Mesenchymal stem cell (in vitro differentiated cells and primary cell): ENCODE results near the gene CHST15.

ENCODE experiments used
- DNase-seq: peaks from one replicate; pipeline ENCODE4 v3.0.0-alpha.2; 2013
- H2AFZ ChIP-seq: one replicate; pipeline ENCODE4 v1.6.1; 2013; ENCODE audit warnings: low read depth, mild to moderate bottlenecking, control low read depth, inconsistent platforms, low read length, moderate library complexity
- H2AK5ac ChIP-seq: 2 replicates; pipeline ENCODE4 v1.6.1; 2013; ENCODE audit warnings: low read length, moderate library complexity, mild to moderate bottlenecking, inconsistent platforms; ENCODE audit not compliant: severe bottlenecking
- H2BK120ac ChIP-seq: one replicate; pipeline ENCODE4 v1.6.1; 2013; ENCODE audit warnings: low read depth, mild to moderate bottlenecking, inconsistent platforms, low read length, moderate library complexity
- H2BK12ac ChIP-seq, 2 experiments: one replicate each; pipeline ENCODE4 v1.6.1; 2013; ENCODE audit warnings: inconsistent platforms in 2 of 2, low read length in 2 of 2, mild to moderate bottlenecking in 2 of 2, moderate library complexity in 2 of 2, control low read depth in 1 of 2
- H2BK15ac ChIP-seq: one replicate; pipeline ENCODE4 v1.6.1; 2013; ENCODE audit warnings: mild to moderate bottlenecking, low read depth, inconsistent platforms; ENCODE audit not compliant: poor library complexity, severe bottlenecking
- H2BK5ac ChIP-seq: 2 replicates; pipeline ENCODE4 v1.6.1; 2013; ENCODE audit warnings: low read depth, mild to moderate bottlenecking, low read length, control low read depth, inconsistent platforms; ENCODE audit not compliant: poor library complexity, severe bottlenecking
- H3K14ac ChIP-seq, 2 experiments: one replicate each; pipeline ENCODE4 v1.6.1; 2013; ENCODE audit warnings: inconsistent platforms in 2 of 2, low read length in 2 of 2, control low read depth in 1 of 2, mild to moderate bottlenecking in 1 of 2, moderate library complexity in 1 of 2
- H3K18ac ChIP-seq, 2 experiments: one replicate each; pipeline ENCODE4 v1.6.1; 2013; ENCODE audit warnings: inconsistent platforms in 2 of 2, low read length in 2 of 2, control low read depth in 1 of 2, low read depth in 1 of 2, mild to moderate bottlenecking in 1 of 2
- H3K23ac ChIP-seq, 2 experiments: one replicate each; pipeline ENCODE4 v1.6.1; 2013; ENCODE audit warnings: inconsistent platforms in 2 of 2, low read length in 2 of 2, mild to moderate bottlenecking in 2 of 2, moderate library complexity in 2 of 2, control low read depth in 1 of 2
- H3K27ac ChIP-seq: 2 replicates; pipeline ENCODE4 v1.5.1; 2013; ENCODE audit warnings: mild to moderate bottlenecking, moderate library complexity, low read length, control low read depth, inconsistent platforms; ENCODE audit not compliant: poor library complexity, severe bottlenecking
- H3K27me3 ChIP-seq, 2 experiments: 2 replicates each; pipeline versions ENCODE4 v1.6.1 to v1.7.0; 2013; ENCODE audit warnings: low read length in 2 of 2, mild to moderate bottlenecking in 2 of 2, moderate library complexity in 2 of 2, control low read depth in 1 of 2, inconsistent platforms in 1 of 2; ENCODE audit not compliant: control insufficient read depth in 1 of 2, insufficient read depth in 1 of 2
- H3K36me3 ChIP-seq, 2 experiments: 2 replicates each; pipeline versions ENCODE4 v1.6.1 to v1.7.0; 2013; ENCODE audit warnings: low read length in 2 of 2, control low read depth in 1 of 2, inconsistent platforms in 1 of 2, low read depth in 1 of 2, mild to moderate bottlenecking in 1 of 2; ENCODE audit not compliant: insufficient read depth in 2 of 2, control insufficient read depth in 1 of 2
- H3K4ac ChIP-seq, 2 experiments: one replicate each; pipeline ENCODE4 v1.6.1; 2013; ENCODE audit warnings: inconsistent platforms in 2 of 2, low read length in 2 of 2, mild to moderate bottlenecking in 2 of 2, moderate library complexity in 2 of 2, control low read depth in 1 of 2, low read depth in 1 of 2
- H3K4me1 ChIP-seq: 2 replicates; pipeline ENCODE4 v1.6.1; 2013; ENCODE audit warnings: low read depth, low read length, control low read depth; ENCODE audit not compliant: control insufficient read depth, insufficient read depth
- H3K4me2 ChIP-seq: 2 replicates; pipeline ENCODE4 v1.6.1; 2013; ENCODE audit warnings: low read length, mild to moderate bottlenecking, inconsistent platforms; ENCODE audit not compliant: poor library complexity, severe bottlenecking
- H3K4me3 ChIP-seq, 2 experiments: 2 replicates each; pipeline versions ENCODE4 v1.5.1 to v1.7.0; 2013; ENCODE audit warnings: low read length in 2 of 2, mild to moderate bottlenecking in 2 of 2, control low read depth in 1 of 2, low read depth in 1 of 2; ENCODE audit not compliant: insufficient read depth in 1 of 2
- H3K79me1 ChIP-seq: replicated peaks from 2 replicates; pipeline ENCODE4 v1.6.1; 2013; ENCODE audit warnings: mild to moderate bottlenecking, control low read depth, low read length, inconsistent platforms; ENCODE audit not compliant: poor library complexity, severe bottlenecking
- H3K9ac ChIP-seq: 2 replicates; pipeline ENCODE4 v1.7.0; 2013; ENCODE audit warnings: mild to moderate bottlenecking, low read length, moderate library complexity
- H3K9me3 ChIP-seq: 2 replicates; pipeline ENCODE4 v1.7.0; 2013; ENCODE audit warnings: mild to moderate bottlenecking, low read length; ENCODE audit not compliant: control insufficient read depth
- H4K8ac ChIP-seq: one replicate; pipeline ENCODE4 v1.6.1; 2013; ENCODE audit warnings: inconsistent platforms, mild to moderate bottlenecking, low read length, moderate library complexity
- H4K91ac ChIP-seq: one replicate; pipeline ENCODE4 v1.6.1; 2013; ENCODE audit warnings: mild to moderate bottlenecking, low read length, inconsistent platforms
- WGBS: methylation state at CpG from one replicate; pipeline ENCODE4 v1.1.7; 2013; ENCODE audit warnings: mixed read lengths; 5-methylcytosine and 5-hydroxymethylcytosine counted together

The CHST15 gene

GRCh38 chr10:124002391-124003069 lies 90.9 kb downstream of the CHST15 start:
- Histone ChIP-seq H3K4me2 (no peak overlapping the region), H3K23ac (no peak overlapping the region), H3K14ac (no peak overlapping the region)

GRCh38 chr10:124001391-124002148 lies 91.8 kb downstream of the CHST15 start:
- Histone ChIP-seq H4K8ac (no peak overlapping the region), H3K79me1 (peaks cover 15% of the 10 kb centered on the region), H3K36me3 (peaks cover 0 to 33% of the 10 kb centered on the region in 2 experiments), H3K18ac (no peak overlapping the region), H4K91ac (peak overlapping the region; percentile 16), H3K23ac (no peak overlapping the region), H3K4me1 (peaks cover 24% of the 10 kb centered on the region), H3K4ac (no peak overlapping the region), H2AFZ (no peak overlapping the region), H2BK15ac (peak overlapping the region; percentile 20), H3K4me3 (no peak overlapping the region), H3K4me2 (no peak overlapping the region), H2BK5ac (no peak overlapping the region), H2AK5ac (no peak overlapping the region), H2BK12ac (peak overlapping the region in 1 of 2 experiments; percentile 54), H2BK120ac (no peak overlapping the region), H3K14ac (no peak overlapping the region), H3K27ac (no peak overlapping the region), H3K9ac (no peak overlapping the region), H3K9me3 (no peaks in the 10 kb centered on the region), H3K27me3 (no peaks in the 10 kb centered on the region)
- DNase-seq, result no peak
- 92% methylated on average over 20 of the region's 22 CpGs for WGBS

More at GRCh38 chr10:124002391-124003069, 90.9 kb downstream of the CHST15 start:
- Histone ChIP-seq H4K8ac (no peak overlapping the region), H4K91ac (no peak overlapping the region), H3K9me3 (no peaks in the 10 kb centered on the region), H2BK5ac (no peak overlapping the region), H3K27me3 (no peaks in the 10 kb centered on the region), H3K4ac (no peak overlapping the region), H2AFZ (no peak overlapping the region), H3K9ac (no peak overlapping the region), H2BK120ac (no peak overlapping the region), H3K27ac (no peak overlapping the region), H2BK12ac (no peak overlapping the region), H3K4me1 (peaks cover 24% of the 10 kb centered on the region), H3K18ac (no peak overlapping the region), H2AK5ac (peak overlapping the region; percentile 26), H2BK15ac (peak overlapping the region; percentile 0), H3K4me3 (no peak overlapping the region), H3K36me3 (peaks cover 4 to 43% of the 10 kb centered on the region in 2 experiments), H3K79me1 (peaks cover 20% of the 10 kb centered on the region)
- WGBS, result 80% methylated on average over 6 of the region's 6 CpGs
- DNase-seq, result no peak

GRCh38 chr10:124000792-124001201 lies 92.6 kb downstream of the CHST15 start:
- WGBS, result 82% methylated on average over 7 of the region's 8 CpGs

GRCh38 chr10:123999956-124000615 lies 93.3 kb downstream of the CHST15 start:
- H3K27ac ChIP-seq, result no peak overlapping the region
- no peak overlapping the region for H2AFZ ChIP-seq
- no peak overlapping the region for H3K9ac ChIP-seq
- no peak overlapping the region for H3K14ac ChIP-seq
- H2BK120ac ChIP-seq, result no peak overlapping the region
- DNase-seq, result no peak
- peaks cover 24% of the 10 kb centered on the region for H3K4me1 ChIP-seq
- H2AK5ac ChIP-seq, result peak overlapping the region; percentile 21
- H3K27me3 ChIP-seq, result no peaks in the 10 kb centered on the region
- peak overlapping the region; percentile 0 for H4K91ac ChIP-seq
- peak overlapping the region; percentile 23 for H2BK15ac ChIP-seq
- H3K4ac ChIP-seq, result no peak overlapping the region
- no peak overlapping the region for H3K23ac ChIP-seq
- H3K79me1 ChIP-seq, result peaks cover 12% of the 10 kb centered on the region
- no peaks in the 10 kb centered on the region for H3K9me3 ChIP-seq
- no peak overlapping the region for H2BK5ac ChIP-seq
- peaks cover 0 to 26% of the 10 kb centered on the region in 2 experiments for H3K36me3 ChIP-seq
- H3K4me3 ChIP-seq, result no peak overlapping the region
- WGBS, result 91% methylated on average over 14 of the region's 15 CpGs
- H3K18ac ChIP-seq, result no peak overlapping the region
- no peak overlapping the region for H2BK12ac ChIP-seq
- H4K8ac ChIP-seq, result no peak overlapping the region
- no peak overlapping the region for H3K4me2 ChIP-seq

More at GRCh38 chr10:124000792-124001201, 92.6 kb downstream of the CHST15 start:
- H3K4ac ChIP-seq, result no peak overlapping the region
- peaks cover 24% of the 10 kb centered on the region for H3K4me1 ChIP-seq
- H3K4me2 ChIP-seq, result no peak overlapping the region
- H3K18ac ChIP-seq, result no peak overlapping the region
- no peak overlapping the region for H3K4me3 ChIP-seq
- no peak overlapping the region for H3K14ac ChIP-seq
- no peaks in the 10 kb centered on the region for H3K9me3 ChIP-seq
- peak; percentile 69 for DNase-seq
- H2BK15ac ChIP-seq, result no peak overlapping the region
- no peak overlapping the region for H2BK5ac ChIP-seq
- H3K27me3 ChIP-seq, result no peaks in the 10 kb centered on the region
- H3K23ac ChIP-seq, result no peak overlapping the region
- no peak overlapping the region for H2BK120ac ChIP-seq
- no peak overlapping the region for H2AK5ac ChIP-seq
- peaks cover 15% of the 10 kb centered on the region for H3K79me1 ChIP-seq
- peaks cover 0 to 32% of the 10 kb centered on the region in 2 experiments for H3K36me3 ChIP-seq
- no peak overlapping the region for H2AFZ ChIP-seq
- H4K8ac ChIP-seq, result no peak overlapping the region
- no peak overlapping the region for H2BK12ac ChIP-seq
- H4K91ac ChIP-seq, result no peak overlapping the region
- no peak overlapping the region for H3K27ac ChIP-seq
- H3K9ac ChIP-seq, result no peak overlapping the region
